ENCODE data around the gene EFHC1.

DNA sequence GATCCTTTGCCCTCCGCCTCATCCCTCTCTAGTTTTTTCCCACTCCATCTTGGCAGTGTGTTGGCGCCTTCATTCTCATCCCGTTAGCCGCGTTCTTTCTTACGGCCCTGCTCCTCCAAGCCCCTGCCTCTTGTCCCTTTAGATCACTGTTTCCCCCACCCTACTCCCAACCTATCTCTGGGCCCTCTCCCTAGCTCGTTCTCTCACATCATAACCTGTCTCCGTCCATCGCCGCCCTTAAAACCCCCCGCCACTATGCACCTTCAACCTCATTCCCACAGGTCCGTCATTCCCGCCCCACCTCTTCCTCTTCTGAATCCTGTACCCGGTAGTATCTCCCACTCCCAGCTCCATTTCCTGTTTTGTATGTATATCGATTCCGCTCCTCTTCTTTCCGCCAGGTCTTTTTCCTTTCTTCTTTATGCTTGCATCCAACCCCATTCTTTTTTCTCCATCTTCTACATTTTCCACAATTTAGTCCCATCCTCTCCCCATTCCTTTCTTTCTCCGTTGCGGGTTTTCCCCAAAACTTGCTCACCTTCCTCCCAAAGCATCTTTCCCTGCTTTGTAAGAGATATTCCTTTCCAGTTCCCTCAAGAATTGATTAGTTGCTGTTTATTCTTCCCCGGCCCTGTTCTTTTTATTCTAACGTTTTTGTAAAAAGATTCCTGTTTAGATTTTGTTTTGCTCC lies 671 bp downstream of the EFHC1 start:
- no peak for TF ChIP-seq FOXJ3 (CRISPR knock-in tag; IDR thresholded peaks at IDR 0.05; ENCODE audit: borderline replicate concordance)
- TF ChIP-seq JUND (CRISPR knock-in tag; IDR thresholded peaks at IDR 0.05) = no peak
- TF ChIP-seq BRD4 (CRISPR knock-in tag; IDR thresholded peaks at IDR 0.05) = no peak
- TF ChIP-seq ATF7 (IDR thresholded peaks at IDR 0.05) = no peak; the same call in 1 of the 2 replicates
- TF ChIP-seq ATF7 (CRISPR knock-in tag; IDR thresholded peaks at IDR 0.05) = no peak
- TF ChIP-seq HDAC6 (IDR thresholded peaks at IDR 0.05; ENCODE audit: low read depth, low read length) = no peak
- TF ChIP-seq RAD51 (IDR thresholded peaks at IDR 0.05; ENCODE audit: borderline replicate concordance) = no peak
